ENCODE measurements around the gene SNRNP70. TPM values are rescaled to one million over a fixed set of nuclear protein-coding genes. Genes with fewer than 3 reads are reported as not detected.
"Not testable (repeated sequence)": the region's sequence is repeated elsewhere in the genome, so short reads cannot be mapped to it uniquely, and the experiment has no call there.

Gene SNRNP70
- 100 to 1,000 TPM; 234 to 249 TPM for total RNA-seq

- Mint-ChIP-seq H3K4me1 (peaks cover 31% of the 10 kb centered on the region), H3K9me3 (no peaks in the 10 kb centered on the region), H3K4me3 (peak within 1 kb of the TSS; percentile 95), H3K27ac (peak within 1 kb of the TSS; percentile 94), H3K27me3 (peaks cover 1% of the 10 kb centered on the region), H3K36me3 (ENCODE audit: low read depth) (peaks cover 31% of the 10 kb centered on the region)
- ChIA-PET CTCF (no interaction called here), POLR2A (no interaction called here)
- DNase-seq = peak; percentile 99
These were observed at the start of gene SNRNP70 for GRCh38 chr19:49085020-49085867. SNRNP70 (plus strand) TSS chr19:49085451; CDS start chr19:49086415, 964 bp downstream.

- H3K36me3 Mint-ChIP-seq (ENCODE audit: low read depth); H3K9me3 Mint-ChIP-seq; H3K4me3 Mint-ChIP-seq; H3K27ac Mint-ChIP-seq; CTCF ChIA-PET; POLR2A ChIA-PET; H3K4me1 Mint-ChIP-seq; H3K27me3 Mint-ChIP-seq: not testable (repeated sequence)
- DNase-seq = peak; percentile 65
These were observed 48.4 kb upstream of the SNRNP70 start, which contains the start of gene CGB1 for GRCh38 chr19:49036815-49037214. CGB1 (minus strand) TSS chr19:49036895; CDS start chr19:49036711, 184 bp downstream.

- H3K27ac Mint-ChIP-seq; H3K9me3 Mint-ChIP-seq; DNase-seq; H3K36me3 Mint-ChIP-seq (ENCODE audit: low read depth); H3K4me3 Mint-ChIP-seq; POLR2A ChIA-PET; H3K27me3 Mint-ChIP-seq; CTCF ChIA-PET; H3K4me1 Mint-ChIP-seq: not testable (repeated sequence)
These were observed 47.1 kb upstream of the SNRNP70 start for GRCh38 chr19:49038111-49038510.

- DNase-seq; POLR2A ChIA-PET; H3K36me3 Mint-ChIP-seq (ENCODE audit: low read depth); H3K4me1 Mint-ChIP-seq; H3K27me3 Mint-ChIP-seq; H3K4me3 Mint-ChIP-seq; CTCF ChIA-PET; H3K9me3 Mint-ChIP-seq: not testable (repeated sequence)
- H3K27ac Mint-ChIP-seq = peak overlapping the region; percentile 41
These were observed 46.5 kb upstream of the SNRNP70 start for GRCh38 chr19:49038557-49039276.

- H3K27me3 Mint-ChIP-seq; H3K27ac Mint-ChIP-seq; H3K9me3 Mint-ChIP-seq; H3K4me1 Mint-ChIP-seq; CTCF ChIA-PET; H3K36me3 Mint-ChIP-seq (ENCODE audit: low read depth); DNase-seq; H3K4me3 Mint-ChIP-seq; POLR2A ChIA-PET: not testable (repeated sequence)
These were observed 45.5 kb upstream of the SNRNP70 start for GRCh38 chr19:49039736-49040135.

- CTCF ChIA-PET = interaction anchor here (0.6 kb wide), 1 partner anchor 14 kb away, joined by 3 read pairs; no protein-coding TSS in a partner anchor
- no peaks in the 10 kb centered on the region for H3K27me3 Mint-ChIP-seq
These were observed 43.1 kb upstream of the SNRNP70 start for GRCh38 chr19:49042177-49042576.

GRCh38 chr19:49042666-49043065, 42.6 kb upstream of the SNRNP70 start:
- H3K27ac Mint-ChIP-seq; DNase-seq; H3K9me3 Mint-ChIP-seq; H3K4me1 Mint-ChIP-seq; H3K27me3 Mint-ChIP-seq; H3K36me3 Mint-ChIP-seq (ENCODE audit: low read depth); POLR2A ChIA-PET; H3K4me3 Mint-ChIP-seq: not testable (repeated sequence)
- CTCF ChIA-PET = interaction anchor here (0.6 kb wide), 1 partner anchor 13 kb away, joined by 3 read pairs; no protein-coding TSS in a partner anchor

More at GRCh38 chr19:49042177-49042576, 43.1 kb upstream of the SNRNP70 start:
- Mint-ChIP-seq H3K36me3 (ENCODE audit: low read depth) (no peaks in the 10 kb centered on the region), H3K27ac (no peak overlapping the region), H3K9me3 (no peaks in the 10 kb centered on the region), H3K4me1 (no peaks in the 10 kb centered on the region), H3K4me3 (no peak overlapping the region)
- POLR2A ChIA-PET = no interaction called here
- DNase-seq = no peak

GRCh38 chr19:49043548-49043947, 41.7 kb upstream of the SNRNP70 start, which contains the start of gene CGB5:
CGB5 (plus strand) TSS chr19:49043848; CDS start chr19:49044210, 362 bp downstream.
- CTCF ChIA-PET; H3K27ac Mint-ChIP-seq; H3K9me3 Mint-ChIP-seq; H3K27me3 Mint-ChIP-seq; H3K36me3 Mint-ChIP-seq (ENCODE audit: low read depth); DNase-seq; H3K4me3 Mint-ChIP-seq; H3K4me1 Mint-ChIP-seq; POLR2A ChIA-PET: not testable (repeated sequence)

- H3K27me3 Mint-ChIP-seq; H3K9me3 Mint-ChIP-seq; POLR2A ChIA-PET; H3K27ac Mint-ChIP-seq; H3K36me3 Mint-ChIP-seq (ENCODE audit: low read depth); DNase-seq; H3K4me3 Mint-ChIP-seq; H3K4me1 Mint-ChIP-seq: not testable (repeated sequence)
- CTCF ChIA-PET = interaction anchor here (2.0 kb wide), 1 partner anchor 55 kb away, joined by 4 read pairs; the partner anchor contains the start of genes GYS1 and RUVBL2
These were observed 36.2 kb upstream of the SNRNP70 start, which contains the start of gene CGB8 for GRCh38 chr19:49049011-49049410. CGB8 (minus strand) TSS chr19:49049111; CDS start chr19:49048739, 372 bp downstream.

GRCh38 chr19:49049834-49050233, 35.4 kb upstream of the SNRNP70 start:
- H3K36me3 Mint-ChIP-seq (ENCODE audit: low read depth); POLR2A ChIA-PET; DNase-seq; H3K27ac Mint-ChIP-seq; H3K4me1 Mint-ChIP-seq; H3K27me3 Mint-ChIP-seq; H3K4me3 Mint-ChIP-seq; H3K9me3 Mint-ChIP-seq: not testable (repeated sequence)
- CTCF ChIA-PET = interaction anchor here (2.0 kb wide), 1 partner anchor 56 kb away, joined by 4 read pairs; the partner anchor contains the start of genes GYS1 and RUVBL2

- H3K9me3 Mint-ChIP-seq; H3K27ac Mint-ChIP-seq; H3K4me3 Mint-ChIP-seq; H3K36me3 Mint-ChIP-seq (ENCODE audit: low read depth); POLR2A ChIA-PET; H3K4me1 Mint-ChIP-seq; DNase-seq; H3K27me3 Mint-ChIP-seq: not testable (repeated sequence)
- CTCF ChIA-PET = interaction anchor here (1.4 to 2.0 kb wide), 2 partner anchors 47 to 57 kb away, joined by 4 read pairs; partner anchors contain the start of genes GYS1 and RUVBL2
These were observed 34.7 kb upstream of the SNRNP70 start for GRCh38 chr19:49050376-49051033.

GRCh38 chr19:49056101-49056901, 28.9 kb upstream of the SNRNP70 start:
- Mint-ChIP-seq H3K4me1 (peaks cover 23% of the 10 kb centered on the region), H3K4me3 (peak overlapping the region; percentile 51), H3K27me3 (peaks cover 54% of the 10 kb centered on the region), H3K27ac (no peak overlapping the region), H3K36me3 (ENCODE audit: low read depth) (no peaks in the 10 kb centered on the region), H3K9me3 (no peaks in the 10 kb centered on the region)
- ChIA-PET POLR2A (no interaction called here), CTCF (interaction anchor here (0.6 to 2.0 kb wide), 5 partner anchors 10 to 363 kb away, joined by 3 to 6 read pairs (median 3); no protein-coding TSS in a partner anchor)
- DNase-seq = peak; percentile 41
